NCI-H2196 treated with DMSO at 0.1 percent for 48 hours (cell line): ENCODE measurements around the gene MARCO.
"Not testable (repeated sequence)": the region's sequence is repeated elsewhere in the genome, so short reads cannot be mapped to it uniquely, and the experiment has no call there.

Experiments used
- DNase-seq: peaks from one replicate; lab custom pipeline; 2025; ENCODE audit not compliant: unreplicated experiment; lab: John Stamatoyannopoulos, UW

MARCO gene

GRCh38 chr2:119029297-119029696 is 87.3 kb downstream of the MARCO start:
- no peak for DNase-seq

- not testable (repeated sequence) for DNase-seq
Measured at GRCh38 chr2:119037922-119038321, 95.9 kb downstream of the MARCO start.

DNA sequence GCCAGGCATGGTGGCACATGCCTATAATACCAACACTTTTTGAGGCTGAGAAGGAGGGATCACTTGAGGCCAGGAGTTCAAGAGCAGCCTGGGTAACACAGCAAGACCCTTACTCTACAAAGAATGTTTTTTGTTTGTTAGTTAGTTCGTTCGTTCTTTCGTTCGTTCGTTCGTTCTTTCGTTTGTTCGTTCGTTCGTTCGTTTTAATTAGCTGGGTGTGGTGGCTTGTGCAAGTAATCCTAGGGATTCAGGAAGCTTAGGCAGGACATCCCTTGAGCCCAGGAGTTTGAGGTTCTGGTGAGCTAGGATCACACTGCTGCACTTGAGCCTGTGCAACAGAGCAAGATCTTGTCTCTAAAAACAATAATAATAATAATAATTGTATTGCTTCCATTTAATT is 98.7 kb downstream of the MARCO start:
- no peak for DNase-seq
